ENCODE results near the gene APBB2. TPM values are rescaled to one million over a fixed set of nuclear protein-coding genes. Genes with fewer than 3 reads are reported as not detected.

Gene APBB2
- total and polyA plus RNA-seq, 2 of the 8 experiments (the other 6 are each of a cell fraction or from before 2014, with no cell fraction given), result 58.7 to 59.4 TPM

- TF ChIP-seq, protein P1, sequence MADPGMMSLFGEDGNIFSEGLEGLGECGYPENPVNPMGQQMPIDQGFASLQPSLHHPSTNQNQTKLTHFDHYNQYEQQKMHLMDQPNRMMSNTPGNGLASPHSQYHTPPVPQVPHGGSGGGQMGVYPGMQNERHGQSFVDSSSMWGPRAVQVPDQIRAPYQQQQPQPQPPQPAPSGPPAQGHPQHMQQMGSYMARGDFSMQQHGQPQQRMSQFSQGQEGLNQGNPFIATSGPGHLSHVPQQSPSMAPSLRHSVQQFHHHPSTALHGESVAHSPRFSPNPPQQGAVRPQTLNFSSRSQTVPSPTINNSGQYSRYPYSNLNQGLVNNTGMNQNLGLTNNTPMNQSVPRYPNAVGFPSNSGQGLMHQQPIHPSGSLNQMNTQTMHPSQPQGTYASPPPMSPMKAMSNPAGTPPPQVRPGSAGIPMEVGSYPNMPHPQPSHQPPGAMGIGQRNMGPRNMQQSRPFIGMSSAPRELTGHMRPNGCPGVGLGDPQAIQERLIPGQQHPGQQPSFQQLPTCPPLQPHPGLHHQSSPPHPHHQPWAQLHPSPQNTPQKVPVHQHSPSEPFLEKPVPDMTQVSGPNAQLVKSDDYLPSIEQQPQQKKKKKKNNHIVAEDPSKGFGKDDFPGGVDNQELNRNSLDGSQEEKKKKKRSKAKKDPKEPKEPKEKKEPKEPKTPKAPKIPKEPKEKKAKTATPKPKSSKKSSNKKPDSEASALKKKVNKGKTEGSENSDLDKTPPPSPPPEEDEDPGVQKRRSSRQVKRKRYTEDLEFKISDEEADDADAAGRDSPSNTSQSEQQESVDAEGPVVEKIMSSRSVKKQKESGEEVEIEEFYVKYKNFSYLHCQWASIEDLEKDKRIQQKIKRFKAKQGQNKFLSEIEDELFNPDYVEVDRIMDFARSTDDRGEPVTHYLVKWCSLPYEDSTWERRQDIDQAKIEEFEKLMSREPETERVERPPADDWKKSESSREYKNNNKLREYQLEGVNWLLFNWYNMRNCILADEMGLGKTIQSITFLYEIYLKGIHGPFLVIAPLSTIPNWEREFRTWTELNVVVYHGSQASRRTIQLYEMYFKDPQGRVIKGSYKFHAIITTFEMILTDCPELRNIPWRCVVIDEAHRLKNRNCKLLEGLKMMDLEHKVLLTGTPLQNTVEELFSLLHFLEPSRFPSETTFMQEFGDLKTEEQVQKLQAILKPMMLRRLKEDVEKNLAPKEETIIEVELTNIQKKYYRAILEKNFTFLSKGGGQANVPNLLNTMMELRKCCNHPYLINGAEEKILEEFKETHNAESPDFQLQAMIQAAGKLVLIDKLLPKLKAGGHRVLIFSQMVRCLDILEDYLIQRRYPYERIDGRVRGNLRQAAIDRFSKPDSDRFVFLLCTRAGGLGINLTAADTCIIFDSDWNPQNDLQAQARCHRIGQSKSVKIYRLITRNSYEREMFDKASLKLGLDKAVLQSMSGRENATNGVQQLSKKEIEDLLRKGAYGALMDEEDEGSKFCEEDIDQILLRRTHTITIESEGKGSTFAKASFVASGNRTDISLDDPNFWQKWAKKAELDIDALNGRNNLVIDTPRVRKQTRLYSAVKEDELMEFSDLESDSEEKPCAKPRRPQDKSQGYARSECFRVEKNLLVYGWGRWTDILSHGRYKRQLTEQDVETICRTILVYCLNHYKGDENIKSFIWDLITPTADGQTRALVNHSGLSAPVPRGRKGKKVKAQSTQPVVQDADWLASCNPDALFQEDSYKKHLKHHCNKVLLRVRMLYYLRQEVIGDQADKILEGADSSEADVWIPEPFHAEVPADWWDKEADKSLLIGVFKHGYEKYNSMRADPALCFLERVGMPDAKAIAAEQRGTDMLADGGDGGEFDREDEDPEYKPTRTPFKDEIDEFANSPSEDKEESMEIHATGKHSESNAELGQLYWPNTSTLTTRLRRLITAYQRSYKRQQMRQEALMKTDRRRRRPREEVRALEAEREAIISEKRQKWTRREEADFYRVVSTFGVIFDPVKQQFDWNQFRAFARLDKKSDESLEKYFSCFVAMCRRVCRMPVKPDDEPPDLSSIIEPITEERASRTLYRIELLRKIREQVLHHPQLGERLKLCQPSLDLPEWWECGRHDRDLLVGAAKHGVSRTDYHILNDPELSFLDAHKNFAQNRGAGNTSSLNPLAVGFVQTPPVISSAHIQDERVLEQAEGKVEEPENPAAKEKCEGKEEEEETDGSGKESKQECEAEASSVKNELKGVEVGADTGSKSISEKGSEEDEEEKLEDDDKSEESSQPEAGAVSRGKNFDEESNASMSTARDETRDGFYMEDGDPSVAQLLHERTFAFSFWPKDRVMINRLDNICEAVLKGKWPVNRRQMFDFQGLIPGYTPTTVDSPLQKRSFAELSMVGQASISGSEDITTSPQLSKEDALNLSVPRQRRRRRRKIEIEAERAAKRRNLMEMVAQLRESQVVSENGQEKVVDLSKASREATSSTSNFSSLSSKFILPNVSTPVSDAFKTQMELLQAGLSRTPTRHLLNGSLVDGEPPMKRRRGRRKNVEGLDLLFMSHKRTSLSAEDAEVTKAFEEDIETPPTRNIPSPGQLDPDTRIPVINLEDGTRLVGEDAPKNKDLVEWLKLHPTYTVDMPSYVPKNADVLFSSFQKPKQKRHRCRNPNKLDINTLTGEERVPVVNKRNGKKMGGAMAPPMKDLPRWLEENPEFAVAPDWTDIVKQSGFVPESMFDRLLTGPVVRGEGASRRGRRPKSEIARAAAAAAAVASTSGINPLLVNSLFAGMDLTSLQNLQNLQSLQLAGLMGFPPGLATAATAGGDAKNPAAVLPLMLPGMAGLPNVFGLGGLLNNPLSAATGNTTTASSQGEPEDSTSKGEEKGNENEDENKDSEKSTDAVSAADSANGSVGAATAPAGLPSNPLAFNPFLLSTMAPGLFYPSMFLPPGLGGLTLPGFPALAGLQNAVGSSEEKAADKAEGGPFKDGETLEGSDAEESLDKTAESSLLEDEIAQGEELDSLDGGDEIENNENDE (IDR thresholded peaks at IDR 0.05; ENCODE audit: insufficient replicate concordance, low read length), result no peak
- TF ChIP-seq, protein P2, sequence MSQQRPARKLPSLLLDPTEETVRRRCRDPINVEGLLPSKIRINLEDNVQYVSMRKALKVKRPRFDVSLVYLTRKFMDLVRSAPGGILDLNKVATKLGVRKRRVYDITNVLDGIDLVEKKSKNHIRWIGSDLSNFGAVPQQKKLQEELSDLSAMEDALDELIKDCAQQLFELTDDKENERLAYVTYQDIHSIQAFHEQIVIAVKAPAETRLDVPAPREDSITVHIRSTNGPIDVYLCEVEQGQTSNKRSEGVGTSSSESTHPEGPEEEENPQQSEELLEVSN (IDR thresholded peaks at IDR 0.05), result peak; percentile 87
- TF ChIP-seq MAX (IDR thresholded peaks at IDR 0.05) (peak; percentile 73), HDAC6 (IDR thresholded peaks at IDR 0.05; ENCODE audit: low read depth, low read length) (no peak)
Observed at GRCh38 chr4:40953283-40954087, 260.9 kb downstream of the APBB2 start (continued).

All from H1 (cell line).